NCI-H345 treated with DMSO at 0.1 percent for 48 hours (cell line): ENCODE data around the gene SBF2.
"Not testable (repeated sequence)": the region's sequence is repeated elsewhere in the genome, so short reads cannot be mapped to it uniquely, and the experiment has no call there.

ENCODE experiments used
- DNase-seq: peaks from one replicate; lab custom pipeline; 2025; ENCODE audit not compliant: unreplicated experiment; lab: John Stamatoyannopoulos, UW

Gene SBF2

GRCh38 chr11:9914064-9914463, 380.0 kb downstream of the SBF2 start:
- DNase-seq, result no peak

GRCh38 chr11:9905960-9906791, 387.8 kb downstream of the SBF2 start:
- DNase-seq, result no peak

GRCh38 chr11:9905501-9905951, 388.5 kb downstream of the SBF2 start:
- DNase-seq, result no peak

- no peak for DNase-seq
Observed at GRCh38 chr11:9903579-9903978, 390.4 kb downstream of the SBF2 start.

GRCh38 chr11:9901943-9902342, 392.1 kb downstream of the SBF2 start:
- no peak for DNase-seq

- DNase-seq, result not testable (repeated sequence)
Observed at GRCh38 chr11:9900253-9900652, 393.8 kb downstream of the SBF2 start.

GRCh38 chr11:9899676-9900075, 394.3 kb downstream of the SBF2 start:
- DNase-seq, result no peak

GRCh38 chr11:9896902-9897301, 397.1 kb downstream of the SBF2 start:
- no peak for DNase-seq

- no peak for DNase-seq
Observed at GRCh38 chr11:9895006-9895405, 399.0 kb downstream of the SBF2 start.

GRCh38 chr11:9893474-9893873, 400.5 kb downstream of the SBF2 start:
- DNase-seq, result no peak

GRCh38 chr11:9888938-9889337, 405.1 kb downstream of the SBF2 start:
- no peak for DNase-seq

GRCh38 chr11:9887472-9887871, 406.5 kb downstream of the SBF2 start:
- no peak for DNase-seq

- DNase-seq, result no peak
Observed at GRCh38 chr11:9886595-9886994, 407.4 kb downstream of the SBF2 start.

- no peak for DNase-seq
Observed at GRCh38 chr11:9884601-9885000, 409.4 kb downstream of the SBF2 start.

GRCh38 chr11:9880657-9881056, 413.4 kb downstream of the SBF2 start:
- DNase-seq, result no peak

GRCh38 chr11:9878936-9879335, 415.1 kb downstream of the SBF2 start:
- DNase-seq, result no peak

GRCh38 chr11:9876331-9876730, 417.7 kb downstream of the SBF2 start:
- no peak for DNase-seq

GRCh38 chr11:9875862-9876261, 418.2 kb downstream of the SBF2 start:
- no peak for DNase-seq

- no peak for DNase-seq
Observed at GRCh38 chr11:9875399-9875798, 418.6 kb downstream of the SBF2 start.

GRCh38 chr11:9874466-9874865, 419.6 kb downstream of the SBF2 start:
- no peak for DNase-seq

- peak; percentile 90 for DNase-seq
Observed at GRCh38 chr11:9868641-9869040, 425.4 kb downstream of the SBF2 start.

- no peak for DNase-seq
Observed at GRCh38 chr11:9862981-9863380, 431.0 kb downstream of the SBF2 start.
